ENCODE measurements around the gene GPR148.

GRCh38 chr2:130728549-130729316 lies at the start of gene GPR148:
- TF ChIP-seq CTCF (IDR thresholded peaks at IDR 0.05) (no peak), EP300 (IDR thresholded peaks at IDR 0.05) (no peak)
